HG03039 (cell line): ENCODE measurements around the gene PKNOX2.

ENCODE experiments used
- ATAC-seq: cut with Tn5 transposase; IDR thresholded peaks from one replicate; pipeline ENCODE4 v1.9.1; 2021; ENCODE audit warnings: mild to moderate bottlenecking, moderate library complexity; ENCODE audit not compliant: unreplicated experiment

PKNOX2 gene

GRCh38 chr11:125164422-125165110 is at the start of gene PKNOX2:
TSS of gene PKNOX2 (plus strand) at chr11:125164751. CDS start at chr11:125351306, 186,555 bp downstream.
- ATAC-seq = no peak

DNA sequence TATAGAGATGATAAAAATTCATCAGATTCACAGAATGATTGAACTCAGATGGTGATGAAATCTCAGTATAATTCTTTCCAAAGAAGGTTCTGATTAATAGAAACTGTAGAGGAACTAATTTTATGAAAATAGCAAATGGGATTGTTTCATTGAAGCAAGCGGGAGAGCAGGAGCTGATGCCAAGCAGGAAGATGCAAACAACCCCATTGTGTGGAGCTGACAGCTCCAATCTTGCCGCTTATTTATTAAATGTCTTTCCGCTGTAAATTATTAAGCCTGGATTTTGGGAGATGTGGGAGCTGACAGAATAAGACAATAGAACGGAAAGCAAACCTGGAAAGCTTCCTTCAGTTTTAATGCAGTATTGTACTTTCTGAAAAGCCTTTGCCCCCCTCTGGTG is 47.1 kb upstream of the PKNOX2 start:
- ATAC-seq = no peak

DNA sequence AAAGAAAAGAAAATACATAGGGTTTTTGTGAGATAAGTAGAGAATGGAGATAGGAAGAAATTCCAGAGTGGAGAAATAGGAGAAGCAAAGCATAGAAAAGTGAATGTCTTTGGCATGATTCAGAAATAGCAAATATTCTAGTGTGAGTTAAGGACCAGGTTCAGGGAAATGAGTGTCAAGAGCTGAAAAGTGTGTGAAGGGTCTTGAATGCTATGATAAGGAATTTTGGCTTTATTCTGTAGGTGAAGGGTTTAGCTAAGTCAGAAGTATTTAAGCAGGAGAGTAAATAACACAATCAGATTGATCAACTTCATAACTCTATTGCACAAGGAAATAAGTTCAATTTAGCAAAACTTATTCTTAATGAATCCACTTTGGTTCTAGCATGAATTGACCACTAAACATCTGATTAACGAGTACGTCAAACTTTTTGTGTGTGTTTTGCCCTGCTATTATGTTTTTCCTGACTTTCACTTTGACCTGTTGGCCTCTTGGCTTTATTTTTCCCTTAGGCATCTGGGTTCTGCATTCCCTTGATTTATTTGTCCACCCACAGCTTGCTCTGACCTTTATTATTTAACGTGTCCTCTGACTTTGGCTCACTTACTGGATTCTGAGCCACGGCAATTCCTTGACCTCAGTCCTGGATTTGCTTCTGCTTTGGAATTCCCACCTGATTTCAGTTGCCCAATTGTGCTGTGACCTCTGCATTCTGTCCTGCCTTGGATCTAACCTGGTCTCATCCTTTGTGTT is 41.2 kb upstream of the PKNOX2 start:
- ATAC-seq = no peak

GRCh38 chr11:125123947-125124617 is 40.5 kb upstream of the PKNOX2 start:
- ATAC-seq = no peak

GRCh38 chr11:125124618-125124992 is 39.9 kb upstream of the PKNOX2 start:
- no peak for ATAC-seq

DNA sequence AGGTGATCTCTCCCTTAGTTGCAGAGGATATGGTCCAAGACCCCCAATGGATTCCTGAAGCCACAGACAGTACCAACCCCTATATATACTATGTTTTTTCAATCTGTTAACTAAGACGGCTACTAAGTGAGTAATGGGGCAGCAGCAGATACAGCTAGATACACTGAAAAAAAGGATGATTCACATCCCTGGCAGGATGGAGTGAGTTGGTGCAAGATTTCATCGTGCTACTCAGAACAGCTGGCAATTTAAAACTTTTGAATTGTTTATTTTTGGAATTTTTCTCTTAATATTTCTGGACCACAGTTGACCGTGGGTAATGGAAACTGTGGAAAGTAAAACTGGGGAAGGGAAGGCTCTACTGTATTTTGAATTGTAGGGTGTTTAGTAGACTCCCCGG is 36.1 kb upstream of the PKNOX2 start:
- ATAC-seq = no peak

DNA sequence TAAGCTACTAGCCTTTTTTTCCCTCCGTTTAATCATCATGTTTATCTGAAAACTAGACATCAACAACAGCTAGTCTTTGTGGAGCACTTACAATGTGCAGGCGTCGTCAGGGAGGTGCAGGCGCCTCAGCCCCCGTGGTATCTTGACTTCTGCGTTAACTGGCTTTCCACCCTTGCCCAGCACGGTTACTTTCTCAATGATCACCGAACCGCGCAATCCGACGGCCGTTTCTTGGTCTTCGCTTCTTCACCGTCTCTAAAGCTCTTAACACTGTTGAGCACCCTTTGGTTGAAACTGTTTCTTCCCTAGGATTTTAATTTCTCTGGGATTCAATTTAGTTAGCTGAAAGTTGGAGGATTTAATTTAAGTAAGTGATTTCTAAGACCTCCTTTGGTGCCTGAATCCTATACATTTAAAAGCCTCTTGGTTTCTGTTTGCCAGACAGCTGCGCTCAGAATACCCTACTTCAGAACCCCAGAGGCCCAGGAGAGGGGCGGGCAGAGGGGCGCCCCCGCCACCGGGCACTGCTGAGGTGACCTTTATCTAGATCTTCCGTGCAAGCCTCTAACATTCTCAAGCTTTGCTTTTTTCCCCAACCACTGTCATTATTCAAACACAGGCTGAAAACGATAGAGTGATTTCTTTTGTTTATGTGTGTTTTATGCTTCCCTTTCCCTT is 35.1 kb upstream of the PKNOX2 start:
- no peak for ATAC-seq

DNA sequence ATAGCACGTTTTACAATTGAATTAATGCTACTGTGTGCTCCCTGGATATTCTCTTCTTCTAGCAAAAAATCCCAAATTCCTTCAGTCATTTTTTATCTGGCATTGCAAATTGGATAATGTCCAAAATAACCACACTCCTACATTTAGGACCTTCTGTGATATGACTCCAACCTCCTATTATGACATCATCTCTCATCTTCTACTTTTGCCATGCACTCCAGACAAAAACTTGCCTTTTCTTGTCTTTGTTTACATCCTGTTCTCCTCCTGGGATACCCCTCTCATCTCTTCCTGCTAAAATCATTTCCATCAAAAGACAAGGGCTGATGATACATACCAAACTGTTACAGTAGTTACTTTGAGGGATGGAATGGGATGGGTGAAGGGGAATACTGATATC is 32.5 kb upstream of the PKNOX2 start:
- ATAC-seq = no peak

DNA sequence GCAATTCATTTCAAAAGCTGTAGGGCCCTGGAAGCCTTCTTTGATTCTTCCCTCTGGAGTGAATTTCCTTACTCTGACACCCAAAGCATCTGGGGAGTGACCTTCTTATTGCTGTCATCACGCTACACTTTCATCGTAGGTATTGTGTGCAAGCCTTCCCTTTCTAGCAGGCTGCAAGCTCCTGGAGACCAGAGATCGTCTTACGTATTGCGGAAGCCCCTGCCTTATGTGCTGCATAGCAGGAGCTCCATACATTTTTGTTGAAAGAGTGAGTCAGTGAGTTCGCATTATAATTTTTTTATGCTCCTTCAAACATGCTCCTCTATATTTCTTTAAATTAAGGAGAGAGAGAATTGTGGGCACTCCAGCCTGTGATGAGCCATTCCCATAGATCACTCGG is 32.0 kb upstream of the PKNOX2 start:
- ATAC-seq = no peak

GRCh38 chr11:125136001-125136400 is 28.6 kb upstream of the PKNOX2 start:
- ATAC-seq = no peak

GRCh38 chr11:125138966-125139365 is 25.6 kb upstream of the PKNOX2 start:
- no peak for ATAC-seq

GRCh38 chr11:125139778-125140177 is 24.8 kb upstream of the PKNOX2 start:
- no peak for ATAC-seq

- no peak for ATAC-seq
Measured at GRCh38 chr11:125140233-125140632, 24.3 kb upstream of the PKNOX2 start.

DNA sequence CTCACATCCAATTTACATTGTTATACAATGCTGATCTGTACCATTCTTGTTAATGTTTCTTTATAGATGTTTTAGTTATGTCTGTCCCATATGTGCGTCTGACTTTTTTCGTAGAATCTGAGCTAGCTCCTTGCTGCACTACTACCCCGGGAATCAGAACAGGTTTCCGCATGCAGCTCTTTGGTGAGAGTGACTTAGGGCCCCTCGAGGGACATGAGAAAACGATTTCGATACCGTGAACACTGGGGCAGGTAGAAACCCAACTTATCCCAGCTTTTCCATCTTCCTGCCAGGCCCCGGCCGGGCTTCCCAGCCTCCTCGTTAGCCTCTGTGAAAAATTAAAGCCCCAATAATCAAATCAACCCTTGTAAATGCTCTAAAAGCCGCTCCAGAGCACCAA is 23.4 kb upstream of the PKNOX2 start:
- no peak for ATAC-seq

DNA sequence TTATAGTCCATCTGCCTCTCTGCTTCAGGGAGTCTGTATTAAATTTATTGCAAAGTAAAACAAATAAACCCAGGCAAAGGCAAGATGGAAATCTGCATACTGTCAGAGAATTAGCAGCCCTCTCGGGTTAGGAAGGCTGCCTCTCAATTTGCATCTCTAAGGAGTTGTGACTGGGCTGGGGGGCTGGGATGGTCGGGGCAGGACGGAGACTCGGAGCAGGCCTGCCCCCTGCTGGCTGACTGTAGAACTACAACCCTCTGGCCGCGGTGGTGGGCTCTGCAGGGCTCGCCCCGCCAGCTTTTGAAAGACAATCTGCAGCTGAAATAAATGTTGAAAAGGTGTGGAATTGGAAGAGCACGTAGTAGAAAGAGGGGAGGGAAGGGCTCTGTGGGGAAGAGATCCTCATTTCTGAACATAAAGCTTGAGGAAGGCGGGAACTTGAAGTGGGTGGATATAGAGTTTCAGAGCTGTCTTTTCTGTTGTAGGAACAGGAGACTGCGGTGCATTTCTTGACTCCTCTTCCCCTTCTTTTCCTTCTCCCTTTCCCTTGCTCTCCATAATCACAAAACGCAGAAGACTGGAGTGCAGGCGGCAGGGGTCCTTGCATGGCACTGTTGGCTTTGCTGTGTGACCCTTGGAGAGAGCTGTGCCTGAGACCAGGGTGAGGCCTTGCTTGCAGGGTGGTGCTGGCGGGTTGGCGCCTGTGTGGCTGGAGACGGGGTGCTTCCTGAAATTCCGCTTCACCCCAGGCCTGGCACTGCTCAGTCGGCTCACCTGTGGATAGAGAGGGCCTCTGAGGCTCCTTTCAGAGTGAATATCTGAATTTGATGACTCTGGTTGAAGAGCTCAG is 22.6 kb upstream of the PKNOX2 start:
- ATAC-seq = no peak

DNA sequence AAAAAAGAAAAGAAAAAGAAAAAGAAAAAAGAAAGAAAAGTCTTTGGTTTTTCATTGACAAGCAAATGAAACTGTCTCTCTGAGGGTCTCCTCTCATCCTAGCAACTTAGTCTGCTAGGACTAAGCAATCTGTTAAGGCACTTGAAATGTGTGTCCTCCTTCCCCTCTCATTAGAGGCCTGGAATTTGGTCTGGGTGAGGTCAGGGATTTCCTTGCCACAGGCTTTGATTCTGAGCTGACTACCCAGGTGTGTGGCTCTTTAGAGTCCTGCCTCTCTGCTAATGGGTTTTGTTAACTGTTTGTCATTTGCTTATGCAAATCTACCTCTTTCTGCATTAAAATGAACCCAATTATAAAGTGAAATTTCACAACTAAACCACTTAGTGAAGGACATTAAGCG is 18.3 kb upstream of the PKNOX2 start:
- no peak for ATAC-seq

DNA sequence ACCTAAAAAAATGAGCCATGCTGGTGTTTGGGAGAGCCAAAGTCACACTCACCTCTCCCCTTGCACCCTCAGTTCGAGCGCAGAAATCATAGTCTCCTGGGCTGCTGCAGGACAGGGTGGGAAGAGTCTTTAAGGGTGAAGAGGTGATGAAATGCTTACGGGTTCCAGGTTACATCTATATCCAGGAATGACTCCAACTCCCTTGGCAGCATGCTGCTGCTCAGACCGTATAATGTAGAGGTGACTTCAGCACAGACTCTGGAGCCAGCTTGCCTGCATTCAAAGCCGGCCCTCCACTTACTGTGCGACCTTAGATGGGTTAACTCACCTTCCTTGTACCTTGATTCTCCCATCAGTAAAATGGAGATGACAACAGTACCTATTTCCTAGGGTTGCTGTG is 17.3 kb upstream of the PKNOX2 start:
- ATAC-seq = no peak

DNA sequence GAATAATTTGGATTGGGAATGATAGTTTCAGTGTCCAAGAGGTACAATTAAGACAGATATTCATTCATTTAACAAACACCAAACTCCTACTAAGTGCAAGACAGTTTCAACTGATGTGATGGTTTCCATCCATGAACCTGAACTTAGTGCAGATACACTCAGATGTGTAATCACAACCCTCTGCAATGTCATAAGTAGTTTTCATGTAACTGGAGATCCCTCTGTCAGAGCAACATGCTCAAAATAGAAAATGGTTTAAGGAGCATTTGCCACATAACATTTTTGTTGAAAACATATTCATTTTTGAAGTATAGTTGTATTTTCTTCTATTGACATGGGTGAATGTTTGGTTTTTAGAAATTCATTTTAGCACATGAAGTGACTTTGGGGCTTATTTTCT is 16.5 kb upstream of the PKNOX2 start:
- ATAC-seq = no peak

- ATAC-seq = no peak
Measured at GRCh38 chr11:125148743-125149142, 15.8 kb upstream of the PKNOX2 start.

DNA sequence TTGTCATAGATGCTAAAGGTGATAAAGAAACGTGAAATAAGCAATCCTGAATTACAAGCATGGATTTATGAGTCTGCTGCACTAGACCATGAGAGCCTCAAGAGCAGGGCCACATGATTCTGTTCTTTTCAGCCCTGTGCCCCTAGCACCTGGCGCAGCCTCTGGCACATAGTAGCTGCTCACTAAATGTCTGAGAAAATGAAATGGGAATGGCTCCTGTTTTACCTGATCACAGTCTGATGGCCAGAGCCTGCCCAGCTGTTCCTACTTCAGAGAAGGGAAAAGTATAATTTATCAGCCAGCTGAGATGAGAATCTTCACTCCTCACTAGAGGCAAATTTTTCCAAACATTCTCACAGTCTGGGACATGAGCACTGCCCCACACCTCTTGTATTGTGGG is 10.7 kb upstream of the PKNOX2 start:
- ATAC-seq = no peak
